Retina (tissue), 1 donor: ENCODE results near the gene PIK3R3.

Experiments
- DNase-seq: peaks from one replicate; pipeline ENCODE4 v3.0.0-alpha.2; 2016

Gene PIK3R3

DNA sequence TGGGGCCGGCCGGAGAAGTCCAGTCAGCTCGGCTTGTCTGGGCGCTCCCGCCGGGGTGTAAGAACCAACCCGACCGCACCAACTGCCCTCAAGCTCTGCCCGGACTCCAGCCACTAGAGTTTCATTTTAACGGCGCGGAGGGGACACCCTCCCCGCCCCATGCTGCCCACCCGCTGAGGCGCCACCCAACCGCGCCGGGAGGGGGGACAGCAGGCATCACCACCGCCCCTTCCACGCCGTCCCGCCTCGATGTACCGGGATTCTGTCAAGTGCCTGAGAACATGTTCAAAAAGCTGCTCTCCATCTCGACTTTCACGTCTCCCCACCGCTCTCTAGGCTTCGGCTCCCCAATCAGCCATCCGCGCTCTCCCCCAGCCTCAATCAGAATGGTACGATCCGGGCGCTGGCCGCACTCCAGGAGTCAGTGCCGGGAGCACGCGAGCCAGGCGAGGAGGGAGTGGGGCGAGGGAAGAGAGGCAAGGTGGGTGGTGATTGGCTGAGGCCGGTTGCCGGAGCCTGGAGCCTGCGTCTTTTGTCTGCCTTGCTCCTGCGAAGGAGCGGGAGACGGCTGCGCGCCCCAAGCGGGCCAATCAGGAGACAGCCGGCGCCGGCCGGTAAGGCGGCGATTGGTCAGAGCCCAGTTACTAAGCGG lies at the start of gene PIK3R3:
Gene PIK3R3 (minus strand): TSS at position 101 of the 652 bp plus-strand sequence. CDS start 677 bp downstream, outside the sequence.
- peak; percentile 99 for DNase-seq

DNA sequence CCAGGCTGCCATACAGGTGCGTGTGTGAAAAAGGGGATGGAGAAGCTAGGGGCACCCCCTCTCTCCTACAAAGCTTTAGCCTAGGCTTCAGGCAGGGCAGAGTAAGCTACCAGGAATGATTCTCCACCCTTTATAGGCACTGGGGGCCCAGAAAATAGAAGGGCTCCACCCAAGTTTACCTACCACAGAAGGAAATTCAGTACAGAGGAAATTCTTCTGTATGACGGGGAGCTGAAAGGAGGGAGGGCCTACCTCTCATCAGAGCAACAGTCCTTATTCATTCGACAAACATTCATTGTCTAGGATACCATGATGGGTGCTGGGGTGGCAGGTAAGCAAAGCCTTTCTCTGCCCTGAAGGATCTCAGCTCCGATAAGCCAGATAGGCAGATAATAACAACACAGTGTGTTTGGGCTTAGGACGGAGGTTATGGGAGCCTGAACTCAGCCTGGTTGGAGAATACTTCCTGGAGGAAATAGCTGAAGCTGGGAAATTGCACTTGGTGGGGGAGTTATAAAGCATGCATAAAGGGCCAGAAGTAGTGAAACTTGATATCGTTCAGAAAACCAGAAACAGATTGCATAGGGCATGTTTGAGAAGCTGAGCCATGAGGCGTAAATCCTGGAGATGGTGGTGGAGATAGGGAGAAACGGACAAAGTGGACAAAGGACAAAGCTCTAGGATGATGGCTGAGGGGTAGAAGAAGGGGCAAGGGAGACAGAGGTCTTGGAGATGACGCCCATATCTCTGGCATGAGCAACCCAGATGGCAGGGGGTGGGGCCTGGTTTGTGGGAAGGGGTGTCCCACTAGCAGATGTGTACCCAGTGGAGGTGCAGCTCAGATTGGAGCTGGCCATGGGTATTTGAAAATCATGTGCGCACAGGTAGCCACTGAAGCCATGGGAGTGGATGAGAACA lies 49.2 kb upstream of the PIK3R3 start:
- DNase-seq = no peak

DNA sequence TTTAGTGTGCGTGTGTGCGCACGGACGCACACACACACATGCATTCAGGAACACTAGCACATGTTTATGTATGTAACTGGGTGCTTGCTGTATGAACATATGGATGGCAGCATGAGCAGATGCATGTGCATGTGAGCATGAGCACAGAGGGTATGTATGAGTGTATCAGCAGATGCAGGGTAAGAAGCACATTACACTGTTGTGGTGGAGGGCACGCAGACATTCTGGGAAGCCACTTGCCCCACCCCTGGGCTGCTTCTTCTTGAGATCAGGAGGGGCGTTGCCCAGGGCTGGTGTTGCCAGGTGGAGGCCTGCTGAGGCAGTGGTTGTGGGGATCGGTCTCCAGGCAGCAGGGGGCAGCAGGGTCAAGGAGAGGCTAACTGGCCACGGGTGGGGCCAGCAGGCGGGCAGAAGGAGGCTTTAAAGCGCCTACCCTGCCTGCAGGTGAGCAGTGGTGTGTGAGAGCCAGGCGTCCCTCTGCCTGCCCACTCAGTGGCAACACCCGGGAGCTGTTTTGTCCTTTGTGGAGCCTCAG lies 47.7 kb upstream of the PIK3R3 start:
- DNase-seq = no peak

DNA sequence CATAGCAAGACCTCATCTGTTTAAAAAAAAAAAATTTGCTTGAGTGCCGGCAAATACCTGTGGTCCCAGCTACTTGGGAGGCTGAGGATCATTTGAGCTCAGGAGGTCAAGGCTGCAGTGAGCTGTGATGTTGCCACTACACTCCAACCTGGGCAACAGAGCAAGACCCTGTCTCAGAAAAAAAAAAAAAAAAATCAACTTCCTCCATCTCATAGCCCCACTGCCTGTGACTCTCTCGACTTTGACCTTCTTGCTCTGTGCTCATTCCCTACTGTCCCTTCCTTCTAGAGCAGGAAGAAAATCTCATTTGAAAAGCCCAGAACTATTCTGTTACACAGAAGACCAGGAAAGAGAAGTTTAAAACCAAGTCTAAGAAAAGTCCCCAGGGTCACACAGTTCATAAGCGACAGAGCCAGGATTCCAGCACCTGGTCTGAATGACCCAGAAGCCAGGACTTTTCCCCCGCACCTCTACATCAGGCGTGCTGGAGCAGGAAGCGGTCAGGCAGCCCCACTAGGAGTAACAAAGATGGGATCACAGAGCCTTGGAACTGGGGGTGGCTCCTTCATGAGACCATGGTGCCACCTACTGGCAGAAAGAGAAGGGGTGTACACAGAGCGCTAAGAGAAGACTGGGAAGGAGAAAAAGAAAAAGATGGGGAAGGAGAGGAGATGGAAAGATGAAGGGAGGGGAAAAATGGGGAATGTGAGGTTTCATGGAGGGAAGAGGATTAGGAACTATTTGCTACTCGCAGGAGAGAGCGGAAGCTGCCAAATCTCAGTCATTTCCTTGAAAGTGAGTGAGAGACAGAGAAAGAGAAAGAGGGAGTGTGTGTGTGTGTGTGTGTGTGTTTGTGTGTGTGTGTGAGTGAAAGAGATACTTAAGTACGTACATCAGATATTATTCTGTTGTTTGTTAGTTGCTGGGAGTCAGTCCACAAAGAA lies 47.0 kb upstream of the PIK3R3 start:
- peak; percentile 88 for DNase-seq

DNA sequence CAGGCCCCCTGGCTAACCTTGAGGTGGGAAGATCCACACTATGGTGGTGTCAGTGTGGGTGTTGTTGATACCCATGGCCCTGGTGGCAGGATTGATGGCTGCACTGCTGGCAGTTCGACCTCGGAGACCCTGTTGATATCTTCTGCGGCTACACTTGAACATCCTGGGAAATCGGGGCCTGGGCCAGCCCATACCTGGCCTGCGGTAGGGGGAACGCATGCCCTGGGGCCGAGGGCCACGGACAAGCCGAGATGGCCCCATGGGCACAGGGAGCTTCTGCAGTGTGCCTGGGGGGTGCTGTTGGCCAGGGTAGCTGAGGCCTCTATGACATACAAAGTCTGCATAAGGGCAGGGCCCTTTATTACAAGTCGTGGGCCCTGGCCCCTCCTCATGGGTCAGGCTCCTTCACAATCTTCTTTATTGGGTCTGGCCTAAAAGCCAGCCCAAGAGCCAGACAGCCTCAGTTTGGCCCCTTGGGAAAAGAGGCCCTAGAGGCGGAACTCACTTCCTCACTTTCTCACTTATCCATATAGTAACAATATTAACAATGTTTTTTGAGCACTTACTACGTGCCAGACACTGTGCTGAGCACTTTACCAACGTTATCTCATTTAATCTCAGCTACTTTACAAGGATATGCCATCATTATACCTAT lies 43.9 kb upstream of the PIK3R3 start, which contains the start of gene P3R3URF:
Gene P3R3URF (minus strand): TSS at position 278 of the 655 bp plus-strand sequence. CDS start 17 bp downstream, at position 261.
- no peak for DNase-seq

DNA sequence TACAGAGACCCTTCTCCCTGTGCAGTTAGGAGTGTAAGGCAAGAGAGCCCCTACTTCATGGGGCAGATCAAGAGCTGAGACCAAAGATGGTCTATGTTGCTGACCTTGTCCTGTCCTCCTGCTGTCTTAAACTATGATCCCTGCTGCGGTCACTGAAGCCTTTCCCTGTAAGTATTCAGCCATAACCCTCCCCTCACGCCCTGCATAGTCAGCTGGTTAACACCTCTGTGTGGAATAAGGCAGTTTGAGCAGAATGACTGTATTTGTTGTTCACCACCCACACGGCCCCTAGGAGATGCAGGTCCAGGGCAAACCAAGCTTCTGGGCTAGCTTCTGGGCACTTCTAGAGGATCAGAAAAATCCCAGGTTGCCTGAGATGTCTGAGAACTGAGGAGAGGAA lies 42.8 kb upstream of the PIK3R3 start:
- DNase-seq = no peak

DNA sequence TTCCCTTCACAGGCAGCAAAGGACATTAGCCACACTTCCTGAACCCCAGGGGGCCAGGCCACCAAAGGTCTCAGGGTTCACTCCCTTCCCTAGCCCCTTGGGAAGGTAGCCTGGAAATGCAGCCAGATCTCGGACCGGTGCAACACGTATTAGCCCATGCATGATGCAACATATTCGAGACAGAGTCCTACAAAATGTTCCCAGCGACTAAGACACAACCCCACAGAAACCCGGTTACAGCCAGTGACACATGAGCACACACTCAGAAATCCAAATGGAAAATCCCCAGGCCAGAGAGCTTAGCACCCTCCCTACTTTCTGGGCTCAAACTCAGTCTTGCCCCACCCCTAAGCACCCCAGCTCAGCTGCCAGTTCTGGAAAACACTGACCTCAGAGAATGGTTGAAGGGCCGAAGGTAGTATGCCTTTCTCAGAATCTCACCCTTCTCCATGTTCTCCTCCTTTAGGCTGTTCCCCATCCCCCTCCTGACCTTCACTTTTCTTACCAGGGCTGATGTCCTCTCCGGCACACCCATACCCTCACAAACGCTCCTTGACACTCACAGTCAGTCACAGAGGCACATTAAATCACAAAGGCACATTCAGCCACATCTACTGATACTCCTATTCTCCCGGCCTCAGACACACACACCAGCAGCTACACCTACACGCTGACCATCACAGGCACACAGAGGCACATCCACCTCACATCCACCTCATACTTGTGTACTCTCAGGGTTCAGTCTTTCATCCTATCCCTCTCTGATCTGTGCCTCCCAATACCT lies 42.2 kb upstream of the PIK3R3 start, which contains the start of gene TSPAN1:
Gene TSPAN1 (plus strand): TSS at position 640 of the 784 bp plus-strand sequence. CDS start 6,021 bp downstream, outside the sequence.
- DNase-seq = no peak

DNA sequence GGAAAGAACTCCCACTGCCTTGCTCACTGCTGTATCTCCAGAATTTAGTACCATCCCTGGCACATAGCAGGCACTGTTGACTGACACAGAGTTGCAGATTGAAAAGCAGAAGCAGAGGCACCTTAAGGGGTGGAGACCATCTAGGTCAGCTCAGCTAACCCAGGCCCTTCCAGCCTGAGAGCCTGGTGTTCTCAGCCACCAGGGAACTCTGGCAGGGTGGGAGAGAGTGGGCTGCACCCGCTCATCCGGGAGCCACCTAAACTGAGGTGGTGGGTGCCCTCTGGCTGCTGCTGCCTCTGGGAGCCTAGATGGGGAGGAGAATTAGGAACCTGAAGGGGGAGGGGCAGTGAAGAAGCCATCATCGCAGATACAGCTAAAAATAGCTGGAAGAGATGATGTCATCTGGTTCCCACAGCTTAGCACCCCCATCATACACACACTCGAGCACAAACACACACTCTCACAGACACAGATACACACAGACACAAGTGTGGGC lies 41.0 kb upstream of the PIK3R3 start:
- DNase-seq = peak; percentile 64

DNA sequence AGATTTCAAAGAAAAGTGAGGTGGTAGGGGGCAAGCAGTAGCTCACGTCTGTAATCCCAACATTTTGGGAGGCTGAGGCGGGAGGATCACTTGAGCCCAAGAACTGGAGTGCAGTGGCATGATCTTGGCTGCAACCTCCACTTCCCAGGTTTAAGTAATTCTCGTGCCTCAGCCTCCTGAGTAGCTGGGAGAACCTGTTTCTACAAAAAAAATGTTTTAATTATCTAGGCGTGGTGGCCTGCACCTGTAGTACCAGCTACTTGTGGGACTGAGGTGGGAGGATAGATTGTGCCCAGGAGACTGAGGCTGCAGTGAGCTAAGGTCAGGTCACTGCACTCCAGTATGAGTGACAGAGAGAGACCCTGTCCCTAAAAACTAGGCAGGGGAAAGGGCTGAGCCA lies 39.9 kb upstream of the PIK3R3 start:
- DNase-seq = no peak

DNA sequence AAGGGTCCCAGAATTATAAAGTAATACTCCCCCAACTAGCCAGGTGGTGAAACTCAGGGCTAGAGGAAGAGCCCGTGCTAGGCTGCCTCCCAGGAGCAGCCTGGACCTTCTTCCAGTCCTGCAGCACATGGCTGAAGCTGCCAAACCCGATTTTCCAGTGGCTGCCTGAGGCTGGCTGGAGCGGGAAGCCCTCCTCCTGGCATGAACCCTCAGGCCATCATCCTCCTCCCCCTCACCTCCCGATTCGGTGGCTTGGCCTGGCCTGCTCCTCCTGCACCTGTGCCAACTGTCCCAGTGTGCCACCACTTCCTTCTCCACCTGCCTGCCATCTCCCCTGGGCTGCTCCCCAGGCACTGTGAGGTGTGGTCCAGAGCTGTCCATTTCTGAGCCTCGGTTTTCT lies 39.4 kb upstream of the PIK3R3 start:
- DNase-seq = peak; percentile 55

DNA sequence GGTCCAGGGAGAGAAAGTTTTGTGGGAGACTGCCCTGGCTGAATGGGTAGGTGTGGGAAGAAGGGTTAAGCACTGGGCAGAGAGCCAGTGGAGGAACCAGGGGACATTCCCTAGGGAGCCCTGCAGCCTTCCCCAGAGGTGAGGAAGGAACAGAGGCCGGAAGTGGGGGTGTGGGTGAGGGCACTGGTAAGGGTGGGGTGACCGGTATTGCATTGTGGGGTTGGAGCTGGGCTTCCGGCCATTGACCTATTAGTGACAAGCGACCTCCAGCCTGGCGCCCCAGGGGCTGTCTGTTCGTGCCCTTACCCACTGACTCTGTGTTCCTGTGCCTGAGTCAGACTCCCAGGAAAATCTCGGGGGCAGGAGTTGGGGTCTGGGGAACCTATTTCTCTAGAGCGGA lies 38.9 kb upstream of the PIK3R3 start:
- DNase-seq = no peak

DNA sequence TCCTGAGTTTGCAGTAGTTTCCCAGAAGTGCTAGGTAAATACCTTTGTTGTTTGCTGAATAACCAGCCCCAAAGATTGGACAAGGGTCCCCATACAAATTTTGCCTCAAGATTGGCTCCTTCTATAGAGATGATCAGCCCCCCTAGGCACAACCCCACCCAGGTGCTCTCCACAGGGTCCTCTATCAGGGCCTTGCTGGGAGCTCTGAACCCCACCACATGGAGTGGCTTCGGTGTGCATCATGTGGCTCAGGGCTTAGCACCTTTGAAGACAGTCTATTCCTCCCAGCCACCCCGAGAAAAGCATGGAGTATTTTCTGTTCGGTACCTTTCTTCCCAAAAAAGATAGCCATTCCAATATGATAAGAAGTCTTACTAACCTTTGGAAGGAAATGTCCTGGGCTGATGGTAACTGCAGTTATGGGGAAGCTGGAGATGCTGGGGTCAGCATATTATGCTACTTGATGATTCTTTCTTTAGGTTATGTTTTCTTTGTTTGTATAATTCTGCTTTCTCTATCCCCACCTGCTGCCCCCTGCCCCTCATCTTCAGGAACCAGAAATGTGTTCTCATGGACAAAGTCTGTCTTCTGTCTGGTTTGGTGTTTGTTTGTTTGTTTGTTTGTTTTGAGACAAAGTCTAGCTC lies 37.5 kb upstream of the PIK3R3 start:
- DNase-seq = no peak

DNA sequence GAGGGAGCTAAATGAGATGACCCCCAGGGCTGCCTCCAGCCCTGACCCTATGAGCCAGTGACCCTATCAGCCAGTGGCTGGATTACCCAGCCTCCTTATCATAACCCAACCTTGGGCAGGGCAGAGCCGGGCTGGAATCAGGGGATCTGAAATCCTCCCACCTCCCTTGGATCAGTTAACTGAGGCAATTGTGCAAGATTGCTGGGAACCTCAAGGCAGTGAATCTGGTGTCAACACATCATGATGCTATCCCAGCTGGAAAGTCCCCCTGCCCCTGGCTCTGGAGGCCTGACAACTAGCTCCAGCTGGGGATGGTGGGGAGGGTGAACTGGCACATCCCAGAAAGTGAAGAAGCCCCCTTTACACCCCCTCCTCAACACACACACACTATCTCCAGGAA lies 36.0 kb upstream of the PIK3R3 start:
- DNase-seq = no peak

DNA sequence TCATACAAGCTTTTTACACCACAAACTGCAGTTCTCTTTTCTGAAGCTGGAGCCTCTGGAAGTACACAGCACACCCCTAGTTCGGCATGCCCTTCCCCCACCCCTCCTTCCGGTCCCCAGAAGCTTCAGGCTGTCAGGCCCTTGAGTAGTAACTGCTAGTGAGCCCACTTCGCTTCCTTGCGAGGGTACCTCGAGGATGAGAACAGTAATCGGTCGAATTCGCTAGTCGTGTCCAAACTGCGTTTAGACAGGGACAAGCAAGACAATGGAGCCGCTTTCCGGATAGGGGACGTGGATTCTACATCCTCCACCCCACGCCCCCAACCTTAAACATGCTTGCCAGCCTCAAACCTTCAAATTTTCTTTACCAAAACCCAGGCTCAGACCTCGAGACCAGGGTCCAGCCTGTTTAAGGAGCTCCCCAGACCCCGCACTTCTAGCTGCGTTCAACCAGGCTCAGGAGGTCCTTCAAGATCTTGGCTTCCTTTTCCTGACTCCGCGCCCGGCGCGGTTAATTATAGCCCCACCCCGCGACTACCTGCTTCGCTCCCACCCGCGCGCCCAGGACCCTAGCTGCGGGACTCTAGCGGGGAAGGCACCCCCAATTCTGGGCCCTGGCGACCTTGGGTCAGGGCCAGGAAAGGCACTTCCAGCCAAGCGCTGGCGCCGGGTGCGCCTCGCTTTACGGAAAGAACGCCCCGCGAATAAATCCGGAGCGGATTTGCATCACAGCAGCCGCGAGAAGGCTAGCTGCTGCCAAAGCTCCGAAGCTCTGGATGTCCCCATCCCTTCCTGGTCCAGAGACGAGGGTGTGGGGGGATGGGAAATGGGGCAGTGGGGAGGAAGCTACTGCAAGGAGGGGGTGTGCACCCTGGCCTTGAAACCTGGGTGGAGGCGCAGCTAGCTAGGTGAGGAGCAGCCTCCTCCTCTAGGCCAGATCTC lies 34.4 kb upstream of the PIK3R3 start:
- peak; percentile 66 for DNase-seq

DNA sequence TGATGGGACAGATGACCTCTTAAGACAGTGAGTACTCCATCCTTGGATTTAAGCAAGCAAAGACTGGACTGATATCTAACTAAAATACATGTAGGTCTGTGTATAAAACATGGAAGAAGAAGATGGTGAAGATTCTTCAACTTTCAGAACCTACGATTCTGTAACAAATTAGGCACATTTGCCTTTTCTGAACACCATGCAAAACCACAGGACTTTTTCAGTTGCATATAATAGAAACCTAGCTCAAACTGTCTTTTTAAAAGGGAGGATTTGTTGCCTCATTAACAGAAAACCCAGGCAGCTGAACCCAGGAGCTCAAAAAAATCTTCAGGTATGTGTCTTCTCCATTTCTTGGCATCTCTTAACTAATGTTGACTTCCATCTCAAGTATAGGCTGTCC lies 27.8 kb upstream of the PIK3R3 start:
- no peak for DNase-seq

DNA sequence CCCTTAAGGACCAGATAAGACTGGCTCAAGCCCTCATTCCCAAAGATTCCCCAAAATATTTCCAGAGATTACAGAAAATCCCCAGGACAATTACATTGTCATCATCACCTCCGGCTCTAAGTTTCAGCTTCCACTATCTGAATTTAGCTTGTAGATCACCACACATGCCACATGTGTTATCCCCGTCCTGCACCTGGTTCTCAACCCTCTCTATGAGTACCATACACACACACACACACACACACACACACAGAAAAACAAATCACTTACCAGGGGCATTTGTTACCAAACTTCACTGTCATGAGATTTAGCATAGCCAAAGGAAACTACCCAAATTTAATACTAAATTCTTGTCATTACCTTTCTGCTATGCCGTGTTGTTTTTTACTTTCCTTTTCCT lies 27.1 kb upstream of the PIK3R3 start:
- DNase-seq = no peak

DNA sequence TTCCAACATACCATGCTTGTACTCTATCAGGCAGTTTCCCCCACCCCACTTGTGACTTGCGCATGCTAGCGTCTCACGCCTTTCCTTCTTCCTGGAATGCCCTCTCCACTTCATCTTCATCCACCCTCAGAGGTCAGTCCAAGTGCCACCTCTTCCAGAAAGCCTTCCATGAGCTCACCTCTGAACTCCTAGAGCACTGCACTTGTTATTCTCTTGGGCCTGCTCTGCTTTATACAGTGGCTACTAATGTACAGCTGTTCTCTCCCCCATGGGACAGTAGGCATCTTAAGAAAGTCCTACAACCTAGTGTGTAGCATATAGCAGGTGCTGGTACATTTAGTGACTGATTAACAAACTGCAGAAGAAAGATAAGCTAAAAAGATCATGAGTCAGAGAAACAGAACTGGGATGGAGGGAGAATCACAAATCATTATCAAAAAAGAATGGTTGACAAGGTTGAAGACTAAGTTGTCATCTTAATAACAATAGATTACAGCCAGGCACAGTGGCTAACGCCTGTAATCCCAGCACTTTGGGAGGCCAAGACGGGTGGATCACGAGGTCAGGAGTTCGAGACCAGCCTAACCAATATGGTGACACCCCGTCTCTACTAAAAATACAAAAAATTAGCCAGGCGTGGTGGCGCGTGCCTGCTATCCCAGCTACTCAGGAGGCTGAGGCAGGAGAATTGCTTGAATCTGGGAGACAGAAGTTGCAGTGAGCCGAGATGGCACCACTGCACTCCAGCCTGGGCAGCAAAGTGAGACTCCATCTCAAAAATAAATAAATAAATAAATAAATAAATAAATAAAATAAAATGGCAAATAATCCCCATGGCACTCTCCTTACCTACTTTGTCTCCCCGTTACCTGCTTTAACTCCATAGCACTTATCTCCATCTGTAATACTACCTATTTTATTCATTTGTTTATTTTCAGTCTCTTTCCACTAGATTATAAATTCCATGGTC lies 26.2 kb upstream of the PIK3R3 start:
- DNase-seq = no peak

DNA sequence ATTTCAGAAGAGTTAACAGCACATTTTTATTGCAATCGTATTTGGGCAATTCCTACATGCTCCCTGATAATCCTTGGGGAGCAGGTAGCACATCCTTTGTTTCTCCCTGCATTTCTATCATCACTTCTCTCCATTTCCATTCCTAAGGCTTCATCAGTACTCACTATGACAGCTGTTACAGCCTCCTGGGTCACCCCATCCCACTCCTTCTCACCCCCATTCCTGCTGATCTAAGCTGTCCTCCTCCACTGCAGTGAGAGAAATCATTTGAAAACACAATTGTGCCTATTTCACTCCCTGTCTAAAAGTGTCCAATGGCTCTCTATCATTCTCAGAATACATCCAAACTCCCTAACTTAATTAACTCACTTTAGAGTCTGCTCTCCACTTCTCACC lies 25.5 kb upstream of the PIK3R3 start:
- no peak for DNase-seq
